Lung (tissue), 12 donors: ENCODE results near the gene HOXB5. TPM values are rescaled to one million over a fixed set of nuclear protein-coding genes. Genes with fewer than 3 reads are reported as not detected.

Experiments
- ATAC-seq: fragments of 200-7000 bp; cut with Tn5 transposase; one replicate; pipeline ENCODE4 v1.9.1; 2020; ENCODE audit warnings: moderate number of reproducible peaks; ENCODE audit not compliant: insufficient read depth, low FRiP score
- DNase-seq, 3 donors: peaks; one replicate each; pipeline ENCODE4 v3.0.0-alpha.2; 2013 to 2017
- H3K27ac ChIP-seq, 2 donors: one replicate each; pipeline ENCODE4 v1.5.1; 2013; ENCODE audit warnings: mild to moderate bottlenecking in 2 of 2, moderate library complexity in 2 of 2, control low read depth in 1 of 2, inconsistent platforms in 1 of 2, low read depth in 1 of 2, low read length in 1 of 2
- H3K27me3 ChIP-seq, 3 donors: one replicate each; pipeline ENCODE4 v1.5.1; 2013; ENCODE audit warnings: low read length in 2 of 3; ENCODE audit not compliant: control insufficient read depth in 3 of 3, insufficient read depth in 3 of 3
- H3K36me3 ChIP-seq, 4 donors: one replicate each; pipeline ENCODE4 v1.5.1; 2013; ENCODE audit warnings: low read length in 4 of 4, mild to moderate bottlenecking in 1 of 4, moderate library complexity in 1 of 4; ENCODE audit not compliant: control insufficient read depth in 4 of 4, insufficient read depth in 4 of 4
- H3K4me1 ChIP-seq, 5 donors: one replicate each; pipeline ENCODE4 v1.5.1; 2013; ENCODE audit warnings: low read length in 5 of 5, mild to moderate bottlenecking in 2 of 5, moderate library complexity in 1 of 5; ENCODE audit not compliant: control insufficient read depth in 5 of 5, insufficient read depth in 5 of 5
- H3K4me3 ChIP-seq: one replicate; pipeline ENCODE4 v1.5.1; 2013; ENCODE audit warnings: mild to moderate bottlenecking, control low read depth, moderate library complexity
- H3K9ac ChIP-seq, 2 donors: one replicate each; pipeline ENCODE4 v1.5.1; 2013; ENCODE audit warnings: low read length in 2 of 2, control low read depth in 1 of 2; ENCODE audit not compliant: insufficient read depth in 1 of 2
- H3K9me3 ChIP-seq, 4 donors: one replicate each; pipeline ENCODE4 v1.5.1; 2013; ENCODE audit warnings: low read length in 3 of 4, mild to moderate bottlenecking in 1 of 4, moderate library complexity in 1 of 4; ENCODE audit not compliant: control insufficient read depth in 4 of 4, insufficient read depth in 3 of 4
- CTCF ChIP-seq: IDR thresholded peaks from 2 replicates; pipeline ENCODE4 v1.5.1; 2012; ENCODE audit warnings: mild to moderate bottlenecking; ENCODE audit errors: control extremely low read depth, extremely low read depth
- WGBS, 2 donors: extraction: QIAGEN DNeasy Blood & Tissue Kit; methylation state at CpG; one replicate each; pipeline ENCODE4 v1.1.7; 2013; 5-methylcytosine and 5-hydroxymethylcytosine counted together
- polyA plus RNA-seq, 2 donors: library from polyadenylated mRNA; stranded (reverse); fragments of 200-250 nt; gene quantifications; one replicate each; pipeline ENCODE4 v1.2.1, GENCODE V29; 2013
- total RNA-seq, 2 donors: library from RNA; depleted of rRNA in 1 of 2; stranded (reverse); fragments of >200 nt in 1 of 2; gene quantifications; one replicate each; pipeline ENCODE4 v1.2.1, GENCODE V29; 2014 to 2021
- donor health status: control.
- donor health status: control.
- donor health status: Bipolar disorder and iron deficiency.
- donor health status: healthy.
- donor health status: DM: yes; HTN: yes; CAD: no.

HOXB5 gene
- total and polyA plus RNA-seq, 4 donors = 1.8 to 2.9 (median 2.2) TPM

DNA sequence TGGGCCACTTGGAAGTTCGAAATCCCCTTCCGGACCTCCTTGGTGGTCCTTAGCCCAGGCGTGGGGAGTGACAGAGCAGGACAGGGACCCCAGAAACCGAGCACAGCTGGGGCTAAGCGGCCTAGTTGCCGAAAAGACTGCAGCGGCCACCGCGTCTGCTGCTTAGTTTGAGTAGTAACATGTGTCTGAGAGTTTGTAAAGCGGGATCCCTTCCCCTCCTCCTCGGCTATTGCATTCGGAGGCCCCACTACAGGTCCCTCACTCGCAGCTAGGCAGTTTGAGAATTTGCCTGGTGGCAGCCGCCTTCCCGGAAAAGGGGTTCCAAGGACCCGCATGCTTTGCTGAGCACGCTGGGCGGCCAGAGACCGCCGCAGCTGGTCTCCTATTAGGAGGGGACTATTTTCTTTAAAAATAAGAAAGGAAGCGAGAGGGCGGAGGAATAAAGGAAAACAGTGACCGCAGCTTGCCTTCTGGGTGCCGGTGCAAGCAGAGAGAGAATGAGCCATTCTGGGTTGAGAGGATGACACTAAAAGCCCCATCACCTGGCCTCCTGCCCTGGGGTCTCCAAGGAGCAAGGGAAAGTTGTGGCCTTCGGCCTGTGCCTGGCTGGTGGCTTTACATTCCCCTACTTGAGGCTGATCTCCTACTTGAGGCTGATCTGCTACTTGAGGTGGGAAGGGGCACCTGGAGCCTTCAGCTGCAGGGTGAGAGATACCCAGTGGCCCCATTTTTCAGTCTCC, 1.1 kb upstream of the HOXB5 start:
- WGBS, 2 donors = 42 to 64% methylated on average over 25 of the region's 25 CpGs
- Histone ChIP-seq H3K27me3 (peaks cover 7 to 70% (median 11%) of the 10 kb centered on the region in 3 donors), H3K4me3 (no peak overlapping the region), H3K27ac (peak overlapping the region in 1 of 2 donors; percentile 55), H3K9ac (peak overlapping the region; percentile 46 to 88), H3K9me3 (no peaks in the 10 kb centered on the region), H3K4me1 (peaks cover 0 to 58% (median 6%) of the 10 kb centered on the region in 5 donors), H3K36me3 (peaks cover 0 to 19% (median 3%) of the 10 kb centered on the region in 4 donors)
- no peak for TF ChIP-seq CTCF
- DNase-seq (peak; percentile 71 to 82 (median 82)), ATAC-seq (no peak)

GRCh38 chr17:48593840-48594537, 410 bp upstream of the HOXB5 start:
- Histone ChIP-seq H3K27me3 (peaks cover 7 to 68% (median 11%) of the 10 kb centered on the region in 3 donors), H3K9me3 (no peaks in the 10 kb centered on the region), H3K9ac (peak overlapping the region; percentile 46 to 99), H3K27ac (peak overlapping the region in 1 of 2 donors; percentile 55), H3K4me1 (peaks cover 0 to 58% (median 6%) of the 10 kb centered on the region in 5 donors), H3K36me3 (peaks cover 0 to 19% (median 3%) of the 10 kb centered on the region in 4 donors), H3K4me3 (no peak overlapping the region)
- WGBS, 2 donors = 9 to 16% methylated on average over 36 to 37 of the region's 37 CpGs
- peak; percentile 89 for TF ChIP-seq CTCF
- peak; percentile 97 to 100 (median 99) for DNase-seq
- peak; percentile 66 for ATAC-seq

GRCh38 chr17:48592577-48592976, 1.0 kb downstream of the HOXB5 start:
- ATAC-seq = no peak
- peak overlapping the region in 1 of 2 donors; percentile 69 for H3K27ac ChIP-seq
- WGBS, 2 donors = 3 to 5% methylated on average over 14 of the region's 14 CpGs
- H3K36me3 ChIP-seq = peaks cover 0 to 19% (median 3%) of the 10 kb centered on the region in 4 donors
- TF ChIP-seq CTCF = no peak
- H3K4me1 ChIP-seq = peaks cover 0 to 62% (median 6%) of the 10 kb centered on the region in 5 donors
- DNase-seq = peak in 1 of 3 donors; percentile 40
- peak overlapping the region; percentile 91 to 99 for H3K9ac ChIP-seq
- peak overlapping the region; percentile 16 for H3K4me3 ChIP-seq
- H3K27me3 ChIP-seq = peaks cover 3 to 74% (median 11%) of the 10 kb centered on the region in 3 donors
- no peaks in the 10 kb centered on the region for H3K9me3 ChIP-seq
